Skeletal muscle satellite cell (primary cell): Measurements from ENCODE around the gene RALBP1.

Experiments
- H3K27me3 ChIP-seq: 2 replicates; pipeline ENCODE4 v1.7.0; 2013; ENCODE audit warnings: low read length; ENCODE audit not compliant: control insufficient read depth, insufficient read depth
- H3K36me3 ChIP-seq: 2 replicates; pipeline ENCODE4 v1.7.0; 2013; ENCODE audit warnings: mild to moderate bottlenecking, control low read depth, low read length; ENCODE audit not compliant: insufficient read depth
- H3K4me1 ChIP-seq: 2 replicates; pipeline ENCODE4 v1.7.0; 2013; ENCODE audit warnings: low read length; ENCODE audit not compliant: control insufficient read depth, insufficient read depth
- H3K4me2 ChIP-seq: 2 replicates; pipeline ENCODE4 v1.7.0; 2013; ENCODE audit warnings: mild to moderate bottlenecking, low read length
- H3K4me3 ChIP-seq: 2 replicates; pipeline ENCODE4 v1.7.0; 2013; ENCODE audit warnings: low read length
- H3K9ac ChIP-seq: 2 replicates; pipeline ENCODE4 v1.7.0; 2013; ENCODE audit warnings: mild to moderate bottlenecking, low read depth, low read length, moderate library complexity
- H3K9me3 ChIP-seq: replicated peaks from 2 replicates; pipeline ENCODE4 v1.7.0; 2013; ENCODE audit warnings: mild to moderate bottlenecking, control low read depth, low read length

Gene RALBP1

DNA sequence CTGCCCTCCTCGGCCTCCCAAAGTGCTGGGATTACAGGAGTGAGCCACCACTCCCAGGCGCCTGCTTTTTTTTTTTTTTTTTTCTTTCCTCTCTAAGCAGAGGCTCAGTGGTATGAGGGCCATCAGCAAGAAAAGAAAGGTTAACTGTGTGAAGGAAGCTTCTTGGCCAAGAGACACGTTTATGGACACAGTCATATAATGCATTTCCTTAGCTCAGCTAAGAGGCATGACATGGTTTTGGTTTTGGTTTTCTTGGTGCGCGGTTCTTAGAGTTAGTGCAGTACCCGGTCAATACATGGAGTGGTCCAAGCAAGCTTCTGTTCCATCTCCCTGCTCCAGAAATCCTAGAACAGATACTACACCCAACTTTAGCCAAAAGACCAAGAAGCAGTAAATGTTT, 42.6 kb downstream of the RALBP1 start:
- Histone ChIP-seq H3K4me3 (no peak overlapping the region), H3K9me3 (no peaks in the 10 kb centered on the region), H3K9ac (no peak overlapping the region), H3K27me3 (no peaks in the 10 kb centered on the region), H3K36me3 (peaks cover 6% of the 10 kb centered on the region), H3K4me1 (peaks cover 32% of the 10 kb centered on the region), H3K4me2 (no peak overlapping the region)

DNA sequence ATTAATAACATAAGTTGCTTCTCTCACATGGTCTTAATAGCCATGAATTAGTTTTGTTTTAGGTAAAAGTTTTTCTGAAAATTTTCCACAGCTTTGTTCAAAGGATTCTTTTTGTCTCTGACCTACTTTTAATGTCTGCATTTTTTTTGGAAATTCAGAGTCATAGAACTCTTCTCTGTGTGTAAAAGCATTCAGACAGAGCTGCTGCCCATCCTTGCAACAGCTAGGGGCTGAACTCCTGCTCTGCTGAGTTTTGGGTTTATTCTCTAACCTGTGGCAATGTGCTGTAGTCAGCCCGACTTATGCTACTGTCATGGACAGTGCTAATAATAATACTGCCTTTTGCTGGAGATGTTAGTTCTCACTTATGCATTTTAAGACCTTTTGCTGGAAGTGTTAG, 44.1 kb downstream of the RALBP1 start:
- H3K27me3 ChIP-seq = no peaks in the 10 kb centered on the region
- H3K4me3 ChIP-seq = no peak overlapping the region
- H3K36me3 ChIP-seq = peaks cover 6% of the 10 kb centered on the region
- no peaks in the 10 kb centered on the region for H3K9me3 ChIP-seq
- no peak overlapping the region for H3K4me2 ChIP-seq
- no peak overlapping the region for H3K9ac ChIP-seq
- peaks cover 23% of the 10 kb centered on the region for H3K4me1 ChIP-seq

DNA sequence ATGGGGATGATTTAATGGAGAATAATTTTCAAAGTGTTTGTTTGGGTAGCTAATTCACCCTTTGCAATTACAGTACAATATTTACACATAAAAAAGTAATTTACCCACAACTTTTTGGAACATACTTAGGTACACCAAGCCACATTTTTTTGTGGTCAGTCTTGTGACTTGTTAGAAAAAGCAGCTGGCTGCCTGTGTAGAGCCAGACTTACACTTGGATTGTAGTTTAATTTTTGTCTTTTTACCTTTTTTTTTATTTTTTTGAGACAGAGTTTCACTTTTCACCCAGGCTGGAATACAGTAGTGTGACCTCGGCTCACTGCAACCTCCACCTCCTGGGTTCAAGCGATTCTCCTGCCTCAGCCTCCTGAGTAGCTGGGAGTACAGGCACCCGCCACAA, 45.4 kb downstream of the RALBP1 start:
- Histone ChIP-seq H3K9ac (no peak overlapping the region), H3K36me3 (peaks cover 16% of the 10 kb centered on the region), H3K4me1 (peaks cover 12% of the 10 kb centered on the region), H3K9me3 (no peaks in the 10 kb centered on the region), H3K27me3 (no peaks in the 10 kb centered on the region), H3K4me2 (no peak overlapping the region), H3K4me3 (no peak overlapping the region)

DNA sequence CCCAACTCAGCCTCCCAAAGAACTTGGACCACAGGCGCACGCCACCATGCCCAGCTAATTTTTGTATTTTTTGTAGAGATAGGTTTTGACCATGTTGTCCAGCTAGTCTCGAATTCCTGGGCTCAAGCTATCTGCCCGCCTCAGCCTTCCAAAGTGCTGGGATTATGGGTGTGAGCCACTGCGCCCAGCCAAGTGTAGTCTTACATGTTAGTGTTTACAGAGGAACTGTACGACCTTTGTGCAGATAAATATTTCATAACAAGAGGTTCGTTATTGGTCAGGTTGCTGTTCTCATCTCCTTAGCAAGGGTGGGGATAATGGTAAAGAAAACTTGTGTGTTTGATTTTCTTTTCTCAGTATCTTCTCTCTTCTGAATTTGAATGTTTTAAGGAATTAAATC, 46.5 kb downstream of the RALBP1 start:
- Histone ChIP-seq H3K9ac (no peak overlapping the region), H3K27me3 (no peaks in the 10 kb centered on the region)

DNA sequence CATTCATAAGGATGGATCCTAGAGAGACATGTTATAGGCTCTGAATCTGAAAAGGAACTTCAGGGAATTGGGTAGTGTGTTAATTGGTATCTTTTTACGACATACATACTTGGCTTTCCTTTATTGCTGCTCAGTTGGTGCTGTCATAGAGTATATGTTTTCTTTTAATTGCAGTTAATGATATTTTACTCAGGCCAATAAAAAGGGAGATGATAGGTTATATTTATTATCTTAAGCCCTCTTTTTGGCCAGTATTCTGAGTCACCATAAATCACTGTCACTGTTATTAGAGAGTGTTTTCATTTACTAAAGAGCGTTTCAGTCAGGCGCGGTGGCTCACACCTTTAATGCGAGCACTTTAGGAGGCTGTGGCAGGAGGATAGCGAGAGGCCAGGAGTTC, 47.6 kb downstream of the RALBP1 start:
- Histone ChIP-seq H3K4me2 (no peak overlapping the region), H3K4me1 (peaks cover under 1% of the 10 kb centered on the region), H3K9ac (no peak overlapping the region), H3K4me3 (no peak overlapping the region), H3K36me3 (peaks cover 22% of the 10 kb centered on the region), H3K9me3 (no peaks in the 10 kb centered on the region), H3K27me3 (no peaks in the 10 kb centered on the region)

More for the DNA sequence above, 46.5 kb downstream of the RALBP1 start:
- Histone ChIP-seq H3K36me3 (peaks cover 16% of the 10 kb centered on the region), H3K9me3 (no peaks in the 10 kb centered on the region), H3K4me2 (no peak overlapping the region), H3K4me1 (peaks cover 10% of the 10 kb centered on the region), H3K4me3 (no peak overlapping the region)

DNA sequence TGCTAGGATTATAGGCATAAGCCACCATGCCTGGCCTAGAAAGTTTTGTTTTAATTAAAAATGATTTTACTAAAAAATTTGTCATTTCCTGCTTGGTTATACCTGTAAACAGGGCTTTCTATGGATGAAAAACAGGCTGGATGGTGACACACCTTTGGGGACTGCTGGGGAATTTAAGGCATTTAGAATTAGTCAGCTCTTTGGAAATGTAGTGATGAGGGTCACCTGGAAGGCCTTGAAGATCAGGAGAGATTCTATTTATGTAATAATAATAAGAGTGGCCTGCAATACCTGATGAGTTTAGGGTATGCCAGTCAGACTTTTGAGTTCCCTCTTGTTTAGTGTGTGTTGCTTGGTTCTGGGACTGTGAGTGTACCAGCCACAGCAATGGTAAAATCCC, 51.1 kb downstream of the RALBP1 start:
- no peaks in the 10 kb centered on the region for H3K27me3 ChIP-seq
- H3K4me3 ChIP-seq = no peak overlapping the region
- H3K9me3 ChIP-seq = no peaks in the 10 kb centered on the region
- H3K4me2 ChIP-seq = no peak overlapping the region
- no peak overlapping the region for H3K9ac ChIP-seq
- no peaks in the 10 kb centered on the region for H3K4me1 ChIP-seq
- peaks cover 39% of the 10 kb centered on the region for H3K36me3 ChIP-seq

DNA sequence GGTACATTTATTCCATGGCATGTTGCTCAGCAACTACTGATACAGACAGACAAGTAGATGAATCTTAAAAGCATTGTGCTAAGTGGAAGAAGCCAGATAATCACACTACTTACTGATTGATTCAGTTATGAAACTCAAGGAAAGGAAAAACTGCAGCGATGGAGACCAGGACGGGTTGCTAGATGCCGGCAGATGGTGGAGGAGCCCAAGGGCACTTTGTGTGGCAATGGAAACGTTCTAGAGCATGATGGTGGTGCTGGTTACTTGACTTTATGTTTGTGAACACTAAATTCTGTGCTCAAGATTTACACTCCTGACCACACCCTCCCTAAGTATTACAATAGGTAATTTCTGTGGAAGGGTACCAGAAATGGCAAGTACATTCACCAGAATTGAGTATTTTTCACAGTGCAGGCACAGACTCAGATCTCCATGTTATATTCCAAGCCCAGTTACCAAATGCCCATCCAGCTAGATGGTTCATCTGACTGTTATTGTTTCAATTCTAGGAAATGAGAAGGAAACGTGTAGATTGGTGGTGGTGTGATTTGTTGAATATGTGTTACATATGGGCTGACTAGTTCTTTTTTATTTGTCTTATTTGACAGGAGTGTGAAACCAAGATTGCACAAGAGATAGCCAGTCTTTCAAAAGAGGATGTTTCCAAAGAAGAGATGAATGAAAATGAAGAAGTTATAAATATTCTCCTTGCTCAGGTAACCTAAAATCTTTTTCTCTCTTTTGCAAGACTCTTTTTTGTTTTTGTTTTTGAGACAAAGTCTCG, 55.1 kb downstream of the RALBP1 start:
- Histone ChIP-seq H3K4me2 (no peak overlapping the region), H3K4me3 (no peak overlapping the region), H3K9ac (no peak overlapping the region), H3K9me3 (no peaks in the 10 kb centered on the region), H3K4me1 (peaks cover under 1% of the 10 kb centered on the region), H3K27me3 (no peaks in the 10 kb centered on the region), H3K36me3 (peaks cover 43% of the 10 kb centered on the region)

DNA sequence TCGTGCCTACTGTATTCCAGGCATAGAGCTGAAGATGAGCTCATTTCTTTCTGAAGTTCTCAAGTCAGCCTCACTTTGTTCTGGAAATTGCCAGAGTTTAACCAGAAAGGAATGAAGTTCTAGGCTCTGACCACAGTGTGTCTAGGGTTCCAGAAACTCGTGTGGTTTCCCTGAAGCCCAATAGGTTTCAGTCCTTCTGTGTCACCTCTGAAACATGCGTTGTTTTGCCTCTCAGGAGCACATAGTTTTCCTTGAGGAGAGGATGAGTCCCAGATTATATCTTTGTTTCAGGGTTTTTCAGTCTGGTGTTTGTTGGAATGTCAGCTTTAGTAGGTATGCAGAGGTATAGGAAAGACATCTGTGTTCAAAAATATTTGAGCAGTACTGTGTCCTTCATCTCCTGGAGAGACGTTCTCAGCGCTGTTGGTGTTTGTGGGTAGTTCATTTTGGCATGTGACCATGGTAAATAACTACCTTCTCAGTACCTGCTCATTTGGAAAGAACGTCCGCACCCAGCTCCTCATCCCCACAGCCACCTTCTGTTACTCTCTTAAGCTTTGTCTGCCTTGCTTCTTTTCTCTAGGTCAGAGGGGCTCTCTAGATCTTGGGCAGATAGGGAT, 56.6 kb downstream of the RALBP1 start:
- Histone ChIP-seq H3K4me2 (no peak overlapping the region), H3K4me3 (no peak overlapping the region), H3K9me3 (no peaks in the 10 kb centered on the region), H3K27me3 (no peaks in the 10 kb centered on the region), H3K4me1 (peaks cover 11% of the 10 kb centered on the region), H3K9ac (no peak overlapping the region), H3K36me3 (peaks cover 54% of the 10 kb centered on the region)

DNA sequence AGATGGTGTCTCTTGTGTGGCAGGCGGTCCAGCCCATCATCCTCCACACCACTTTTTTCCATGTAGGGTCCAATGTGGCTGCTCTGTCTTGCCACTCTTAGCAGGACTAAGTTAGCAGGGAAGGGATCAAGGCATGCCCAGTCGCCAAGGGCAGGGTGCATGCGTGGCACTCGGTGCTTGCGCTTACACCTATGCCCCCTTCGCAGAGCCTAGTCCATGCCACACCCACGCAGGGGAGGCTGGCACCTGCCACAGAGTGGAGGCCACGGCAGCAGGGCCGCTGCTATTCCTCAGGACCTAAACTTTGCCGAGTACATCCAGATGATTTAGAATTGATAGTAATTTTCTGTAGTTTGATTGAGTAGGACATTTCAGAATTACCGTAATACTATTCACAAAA, 59.5 kb downstream of the RALBP1 start:
- H3K9me3 ChIP-seq = no peaks in the 10 kb centered on the region
- H3K4me3 ChIP-seq = no peak overlapping the region
- no peaks in the 10 kb centered on the region for H3K27me3 ChIP-seq
- H3K36me3 ChIP-seq = peaks cover 41% of the 10 kb centered on the region
- peaks cover 24% of the 10 kb centered on the region for H3K4me1 ChIP-seq
- H3K4me2 ChIP-seq = no peak overlapping the region
- H3K9ac ChIP-seq = no peak overlapping the region

DNA sequence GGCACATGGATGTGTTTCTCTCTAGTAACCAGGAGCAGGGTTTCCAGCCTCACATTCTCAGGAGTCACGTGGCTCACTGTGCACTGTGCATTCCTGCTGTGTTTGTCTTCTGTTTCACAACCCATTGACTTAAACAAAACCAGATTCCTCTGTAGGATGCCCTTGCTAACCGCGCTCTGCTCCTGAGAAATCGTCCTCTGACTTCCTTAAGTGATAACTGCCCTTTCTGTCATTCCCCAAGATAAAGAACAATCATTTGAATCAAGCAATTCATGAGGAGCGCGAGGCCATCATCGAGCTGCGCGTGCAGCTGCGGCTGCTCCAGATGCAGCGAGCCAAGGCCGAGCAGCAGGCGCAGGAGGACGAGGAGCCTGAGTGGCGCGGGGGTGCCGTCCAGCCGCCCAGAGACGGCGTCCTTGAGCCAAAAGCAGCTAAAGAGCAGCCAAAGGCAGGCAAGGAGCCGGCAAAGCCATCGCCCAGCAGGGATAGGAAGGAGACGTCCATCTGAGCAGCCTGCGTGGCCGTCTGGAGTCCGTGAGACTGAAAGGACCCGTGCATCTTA, 60.2 kb downstream of the RALBP1 start:
- Histone ChIP-seq H3K4me2 (no peak overlapping the region), H3K9me3 (no peaks in the 10 kb centered on the region), H3K4me3 (no peak overlapping the region), H3K27me3 (no peaks in the 10 kb centered on the region), H3K9ac (no peak overlapping the region), H3K4me1 (peaks cover 30% of the 10 kb centered on the region), H3K36me3 (peaks cover 35% of the 10 kb centered on the region)

DNA sequence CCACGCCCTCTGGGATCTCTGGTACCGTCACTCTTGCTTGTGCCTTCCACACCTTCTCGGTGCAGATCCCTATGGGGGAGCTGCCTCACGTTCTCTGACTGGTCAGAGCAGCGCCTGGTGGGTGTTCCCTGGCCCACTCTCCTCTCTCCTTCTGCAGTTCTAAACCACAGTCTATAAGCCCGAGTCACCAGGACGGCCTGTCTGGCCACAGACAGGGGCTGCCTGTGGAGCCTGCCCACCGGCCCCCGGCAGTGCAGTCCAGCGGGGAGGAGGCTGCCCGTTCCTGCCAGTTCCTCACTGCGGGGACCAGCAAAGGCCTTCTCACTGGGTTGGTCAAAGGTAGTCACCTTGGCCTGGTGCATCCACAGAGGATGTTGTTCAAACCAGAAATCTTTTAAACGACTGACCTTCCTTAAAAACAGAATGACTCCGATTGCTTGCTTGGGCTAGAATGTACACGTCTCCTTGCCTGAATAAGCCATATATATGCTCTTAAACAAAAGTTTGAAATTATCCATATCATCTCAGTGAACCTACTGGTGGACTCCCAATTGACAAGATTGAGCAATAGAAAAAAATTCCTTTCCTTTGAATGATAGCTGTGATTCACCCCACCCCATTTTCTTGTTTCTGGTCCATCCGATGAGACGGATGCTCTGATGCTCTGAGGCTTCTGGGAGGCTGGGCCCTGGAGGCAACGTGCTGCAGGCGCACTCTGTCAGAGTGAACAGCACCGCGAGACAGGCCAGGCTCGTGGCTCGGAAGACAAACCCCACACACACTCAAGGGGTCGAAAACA, 61.2 kb downstream of the RALBP1 start:
- Histone ChIP-seq H3K27me3 (no peaks in the 10 kb centered on the region), H3K36me3 (peaks cover 35% of the 10 kb centered on the region), H3K9me3 (no peaks in the 10 kb centered on the region), H3K4me1 (peaks cover 30% of the 10 kb centered on the region), H3K9ac (no peak overlapping the region), H3K4me2 (no peak overlapping the region), H3K4me3 (no peak overlapping the region)
